Spinal cord (tissue), 10 donors: ENCODE data around the gene SYDE1. TPM values are rescaled to one million over a fixed set of nuclear protein-coding genes. Genes with fewer than 3 reads are reported as not detected.

Experiments
- DNase-seq, 6 donors: peaks; one replicate each; pipeline versions ENCODE4 v3.0.0 to v3.0.0-alpha.2; 2013 to 2015; ENCODE audit warnings: low spot score in 6 of 6, low read depth in 4 of 6
- H3K27ac ChIP-seq: one replicate; pipeline ENCODE4 v1.5.1; 2013; ENCODE audit warnings: low read depth, low read length, control low read depth
- H3K27me3 ChIP-seq: one replicate; pipeline ENCODE4 v1.6.1; 2013; ENCODE audit warnings: low read length; ENCODE audit not compliant: control insufficient read depth, insufficient read depth
- H3K36me3 ChIP-seq: one replicate; pipeline ENCODE4 v1.6.1; 2013; ENCODE audit warnings: low read length; ENCODE audit not compliant: control insufficient read depth, insufficient read depth
- H3K4me1 ChIP-seq: one replicate; pipeline ENCODE4 v1.6.1; 2013; ENCODE audit warnings: low read length; ENCODE audit not compliant: control insufficient read depth, insufficient read depth
- H3K4me3 ChIP-seq: one replicate; pipeline ENCODE4 v1.5.1; 2013; ENCODE audit warnings: low read depth, low read length, control low read depth
- H3K9me3 ChIP-seq: one replicate; pipeline ENCODE4 v1.6.1; 2013; ENCODE audit warnings: low read length; ENCODE audit not compliant: control insufficient read depth, insufficient read depth
- WGBS: methylation state at CpG from one replicate; pipeline ENCODE4 v1.1.5; 2013; ENCODE audit warnings: missing lambda C conversion rate; ENCODE audit not compliant: insufficient coverage; 5-methylcytosine and 5-hydroxymethylcytosine counted together
- polyA plus RNA-seq, 2 donors: library from polyadenylated mRNA; unstranded; fragments of 120-200 nt; gene quantifications; one replicate each; pipeline ENCODE4 v1.2.1, GENCODE V29; 2013; ENCODE audit not compliant: insufficient read length in 2 of 2
- small RNA-seq: library from RNA; depleted of rRNA; stranded (forward); fragments of <200 nt; gene quantifications from one replicate; pipeline ENCODE3, GENCODE V24; 2014; ENCODE audit warnings: low replicate concordance
- total RNA-seq, 2 donors: library from RNA; depleted of rRNA in 1 of 2; stranded (reverse); fragments of 120-200 nt in 1 of 2; fragments of >200 nt in 1 of 2; gene quantifications; one replicate each; pipeline versions ENCODE4 v1.2.3 to v1.2.4, GENCODE V29; 2013 to 2014
- donor health status: healthy.

Gene SYDE1
- total and polyA plus RNA-seq, 4 donors: 6.8 to 19.6 (median 12.1) TPM

DNA sequence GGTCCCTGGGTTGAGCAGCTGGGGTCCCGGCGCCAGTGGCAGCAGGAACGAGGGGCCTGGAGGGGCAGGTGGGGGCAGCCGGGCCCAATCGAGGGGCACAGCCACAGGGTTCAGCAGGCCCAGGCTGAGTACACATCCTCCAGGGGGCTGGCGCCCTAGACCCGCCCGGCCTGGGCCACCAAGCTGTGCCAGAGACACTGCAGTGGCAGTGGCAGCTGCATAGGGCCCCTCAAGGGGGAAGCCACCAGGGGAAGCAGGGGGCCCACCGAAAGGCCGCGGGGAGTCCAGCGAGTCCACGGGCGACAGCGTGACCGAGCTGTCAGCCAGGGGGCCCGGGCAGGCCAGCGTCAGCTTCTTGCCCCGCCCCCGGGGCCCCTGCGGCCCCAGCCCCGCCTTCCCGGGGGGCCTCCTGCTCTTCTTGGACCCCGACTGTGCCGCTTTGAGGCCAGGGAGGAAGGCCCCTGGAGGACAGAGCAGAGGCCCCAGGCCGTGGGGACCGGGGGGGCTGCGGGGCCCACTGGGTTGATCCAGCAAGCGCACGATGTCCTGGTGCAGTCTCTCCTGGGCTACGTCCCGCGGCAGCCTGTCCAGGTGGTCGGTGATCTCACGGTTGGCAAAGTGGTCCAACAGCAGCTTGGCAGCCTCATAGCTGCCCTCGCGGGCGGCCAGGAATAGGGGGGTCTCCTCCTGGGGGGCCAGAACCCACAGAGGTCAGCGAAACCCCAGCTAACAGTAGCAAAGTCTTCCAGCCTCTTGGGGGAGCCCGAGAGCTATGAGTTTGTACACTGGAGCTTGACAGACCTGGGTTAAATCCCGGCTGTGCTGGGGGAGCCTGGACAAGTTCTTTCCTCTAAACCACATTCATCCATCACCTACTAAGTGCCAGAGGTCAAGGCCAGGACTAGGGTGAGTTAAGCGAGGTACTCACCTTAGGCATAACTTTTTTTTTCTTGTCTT, 54.1 kb downstream of the SYDE1 start:
- H3K9me3 ChIP-seq: peaks cover 7% of the 10 kb centered on the region
- no peak overlapping the region for H3K27ac ChIP-seq
- no peak overlapping the region for H3K4me3 ChIP-seq
- WGBS: 97% methylated on average over 41 of the region's 42 CpGs
- DNase-seq: no peak
- no peaks in the 10 kb centered on the region for H3K4me1 ChIP-seq
- H3K36me3 ChIP-seq: peaks cover 59% of the 10 kb centered on the region
- H3K27me3 ChIP-seq: no peaks in the 10 kb centered on the region

Small RNAs within 50 kb of the gene (small RNA-seq; reads per million reads assigned to genes)
- not detected for gene RNU6-782P

Other genes with a start within 250 kb of the SYDE1 start
- not detected for gene OR7A17, start 221.3 kb upstream of the SYDE1 start, total RNA-seq
- gene OR7A17, start 221.3 kb upstream of the SYDE1 start, polyA plus RNA-seq: under 1 TPM in 1 of 2 donors, not detected in 1; 0.12 TPM
- gene OR7C2, start 165.9 kb upstream of the SYDE1 start, total RNA-seq: not detected
- not detected for gene OR7C2, start 165.9 kb upstream of the SYDE1 start, polyA plus RNA-seq
- 10 to 100 TPM in 1 of 2 donors, 1 to 10 TPM in 1; 9.6 to 29.2 TPM for gene SLC1A6, start 127.5 kb upstream of the SYDE1 start, total RNA-seq
- 10 to 100 TPM; 55.3 to 64.6 TPM for gene SLC1A6, start 127.5 kb upstream of the SYDE1 start, polyA plus RNA-seq
- not detected for gene CASP14, start 57.9 kb upstream of the SYDE1 start, total RNA-seq
- gene CASP14, start 57.9 kb upstream of the SYDE1 start, polyA plus RNA-seq: not detected
- gene OR1I1, start 25.2 kb upstream of the SYDE1 start, total RNA-seq: not detected
- gene OR1I1, start 25.2 kb upstream of the SYDE1 start, polyA plus RNA-seq: under 1 TPM; 0.05 to 0.09 TPM
- 10 to 100 TPM; 34.9 to 38.2 TPM for gene NOTCH3, start 93.6 kb downstream of the SYDE1 start, total RNA-seq
- 10 to 100 TPM; 74.7 to 76.3 TPM for gene NOTCH3, start 93.6 kb downstream of the SYDE1 start, polyA plus RNA-seq
- gene EPHX3, start 125.0 kb downstream of the SYDE1 start, total RNA-seq: under 1 TPM; 0.30 to 0.50 TPM
- 1 to 10 TPM; 1.3 to 2.0 TPM for gene EPHX3, start 125.0 kb downstream of the SYDE1 start, polyA plus RNA-seq
- 10 to 100 TPM; 16.3 to 22.5 TPM for gene BRD4, start 225.1 kb downstream of the SYDE1 start, total RNA-seq
- gene BRD4, start 225.1 kb downstream of the SYDE1 start, polyA plus RNA-seq: 10 to 100 TPM; 57.8 to 59.0 TPM